ENCODE data around the gene SP110. TPM values are rescaled to one million over a fixed set of nuclear protein-coding genes. Genes with fewer than 3 reads are reported as not detected.
"Not testable (repeated sequence)": the region's sequence is repeated elsewhere in the genome, so short reads cannot be mapped to it uniquely, and the experiment has no call there.

SP110 gene
- total and polyA plus RNA-seq, 3 donors from 2014 or later: 7.5 to 17.7 (median 15.3) TPM

DNA sequence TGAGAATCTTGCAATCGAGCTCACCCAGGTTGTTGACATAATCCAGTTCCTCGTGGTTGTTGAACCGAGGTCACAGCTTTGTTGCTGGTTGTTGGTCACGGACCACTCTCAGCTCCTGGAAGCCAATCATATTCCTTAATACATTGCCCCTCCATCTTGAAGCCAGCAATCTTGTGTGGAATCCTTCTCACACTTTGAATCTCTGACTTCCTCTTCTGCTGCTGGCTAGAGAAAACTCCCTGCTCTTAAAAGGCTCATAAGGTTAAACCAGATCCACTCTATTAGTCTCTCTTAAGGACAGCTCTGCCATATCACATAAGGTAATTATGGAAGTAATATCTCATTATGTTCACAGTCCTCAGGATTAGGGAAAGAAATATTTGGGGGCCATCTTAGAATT is 46.9 kb upstream of the SP110 start:
- Histone ChIP-seq H3K4me1 (no peaks in the 10 kb centered on the region), H3K36me3 (ENCODE audit: low read depth, missing control alignments) (no peaks in the 10 kb centered on the region), H3K9me3 (no peaks in the 10 kb centered on the region), H3K27ac (no peak overlapping the region), H3K27me3 (no peaks in the 10 kb centered on the region), H3K4me3 (no peak overlapping the region)
- intact Hi-C loops (cut with DNase I; ENCODE audit: low total_unique reads): no loop called here
- 74 to 86% methylated on average over 4 of the region's 4 CpGs for WGBS, 2 donors
- TF ChIP-seq POLR2A (IDR thresholded peaks at IDR 0.05): no peak
- TF ChIP-seq, protein P1, sequence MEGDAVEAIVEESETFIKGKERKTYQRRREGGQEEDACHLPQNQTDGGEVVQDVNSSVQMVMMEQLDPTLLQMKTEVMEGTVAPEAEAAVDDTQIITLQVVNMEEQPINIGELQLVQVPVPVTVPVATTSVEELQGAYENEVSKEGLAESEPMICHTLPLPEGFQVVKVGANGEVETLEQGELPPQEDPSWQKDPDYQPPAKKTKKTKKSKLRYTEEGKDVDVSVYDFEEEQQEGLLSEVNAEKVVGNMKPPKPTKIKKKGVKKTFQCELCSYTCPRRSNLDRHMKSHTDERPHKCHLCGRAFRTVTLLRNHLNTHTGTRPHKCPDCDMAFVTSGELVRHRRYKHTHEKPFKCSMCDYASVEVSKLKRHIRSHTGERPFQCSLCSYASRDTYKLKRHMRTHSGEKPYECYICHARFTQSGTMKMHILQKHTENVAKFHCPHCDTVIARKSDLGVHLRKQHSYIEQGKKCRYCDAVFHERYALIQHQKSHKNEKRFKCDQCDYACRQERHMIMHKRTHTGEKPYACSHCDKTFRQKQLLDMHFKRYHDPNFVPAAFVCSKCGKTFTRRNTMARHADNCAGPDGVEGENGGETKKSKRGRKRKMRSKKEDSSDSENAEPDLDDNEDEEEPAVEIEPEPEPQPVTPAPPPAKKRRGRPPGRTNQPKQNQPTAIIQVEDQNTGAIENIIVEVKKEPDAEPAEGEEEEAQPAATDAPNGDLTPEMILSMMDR (IDR thresholded peaks at IDR 0.05): no peak
- no peak for DNase-seq

DNA sequence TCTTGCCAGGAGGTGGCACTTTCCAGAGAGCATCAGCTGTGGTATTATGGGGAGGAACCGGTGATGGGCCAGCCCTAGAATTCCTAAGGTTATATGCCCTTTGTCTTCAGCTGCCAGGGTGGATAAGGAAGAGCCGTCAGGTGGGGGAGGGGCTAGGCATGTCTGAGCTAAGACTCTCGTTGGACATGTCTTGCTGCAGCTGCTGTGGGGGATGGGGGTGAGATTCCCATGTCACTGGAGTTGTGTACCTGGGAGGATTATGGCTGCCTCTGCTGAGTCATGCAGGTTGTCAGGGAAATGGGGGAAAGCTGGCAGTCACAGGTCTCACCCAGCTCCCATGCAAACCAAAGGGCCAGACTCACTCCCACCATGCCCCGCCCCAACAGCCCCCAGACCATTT is 45.2 kb upstream of the SP110 start:
- DNase-seq; H3K36me3 ChIP-seq (ENCODE audit: low read depth, missing control alignments); H3K27me3 ChIP-seq; H3K27ac ChIP-seq; H3K4me1 ChIP-seq; intact Hi-C loops (cut with DNase I; ENCODE audit: low total_unique reads); H3K9me3 ChIP-seq; H3K4me3 ChIP-seq: not testable (repeated sequence)
- 64 to 66% methylated on average over 3 to 4 of the region's 4 CpGs for whole genome bisulfite sequencing, 2 donors

DNA sequence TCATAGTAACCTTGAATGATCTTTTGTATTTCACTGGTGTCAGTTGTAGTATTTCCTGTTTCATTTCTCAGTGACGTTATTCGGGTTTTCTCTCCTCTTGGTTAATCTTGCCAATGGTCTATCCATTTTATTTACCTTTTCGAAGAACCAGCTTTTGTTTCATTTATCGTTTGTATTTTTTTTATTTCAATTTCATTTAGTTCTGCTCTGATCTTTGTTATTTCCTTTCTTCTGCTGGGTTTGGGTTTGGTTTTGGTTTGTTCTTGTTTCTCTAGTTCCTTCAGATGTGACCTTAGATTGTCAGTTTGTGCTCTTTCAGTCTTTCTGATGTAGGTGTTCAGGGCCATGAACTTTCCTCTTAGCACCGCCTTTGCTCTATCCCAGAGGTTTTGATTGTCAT is 42.5 kb upstream of the SP110 start:
- no peaks in the 10 kb centered on the region for H3K4me1 ChIP-seq
- no peak overlapping the region for H3K27ac ChIP-seq
- DNase-seq: no peak
- TF ChIP-seq, protein P1 (IDR thresholded peaks at IDR 0.05): no peak
- TF ChIP-seq POLR2A (IDR thresholded peaks at IDR 0.05): no peak
- H3K4me3 ChIP-seq: no peak overlapping the region
- H3K9me3 ChIP-seq: no peaks in the 10 kb centered on the region
- no peaks in the 10 kb centered on the region for H3K27me3 ChIP-seq
- 90 to 92% methylated on average over 5 of the region's 5 CpGs for WGBS, 2 donors
- no peaks in the 10 kb centered on the region for H3K36me3 ChIP-seq (ENCODE audit: low read depth, missing control alignments)
- intact Hi-C loops (cut with DNase I; ENCODE audit: low total_unique reads): no loop called here

DNA sequence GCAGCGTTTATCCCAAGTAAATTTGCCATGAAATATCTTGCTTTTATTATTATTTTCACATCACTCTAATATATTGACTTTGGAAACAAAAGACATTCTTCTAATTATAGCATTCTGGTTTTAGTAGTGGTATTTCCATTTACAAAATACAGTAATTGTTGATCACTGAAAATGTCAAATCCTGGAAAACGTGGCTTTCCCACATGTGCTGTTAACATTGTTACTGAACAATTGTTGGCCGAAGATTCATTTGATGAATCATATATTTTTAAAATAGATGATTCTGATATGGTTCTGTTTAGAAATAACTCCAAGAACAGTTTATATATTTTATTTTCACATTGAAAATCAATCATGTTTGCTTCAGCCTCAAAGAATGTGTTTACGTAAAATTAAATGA is 38.7 kb upstream of the SP110 start:
- intact Hi-C loops (cut with DNase I; ENCODE audit: low total_unique reads): no loop called here
- WGBS, 2 donors: 72 to 80% methylated on average over 4 of the region's 4 CpGs

DNA sequence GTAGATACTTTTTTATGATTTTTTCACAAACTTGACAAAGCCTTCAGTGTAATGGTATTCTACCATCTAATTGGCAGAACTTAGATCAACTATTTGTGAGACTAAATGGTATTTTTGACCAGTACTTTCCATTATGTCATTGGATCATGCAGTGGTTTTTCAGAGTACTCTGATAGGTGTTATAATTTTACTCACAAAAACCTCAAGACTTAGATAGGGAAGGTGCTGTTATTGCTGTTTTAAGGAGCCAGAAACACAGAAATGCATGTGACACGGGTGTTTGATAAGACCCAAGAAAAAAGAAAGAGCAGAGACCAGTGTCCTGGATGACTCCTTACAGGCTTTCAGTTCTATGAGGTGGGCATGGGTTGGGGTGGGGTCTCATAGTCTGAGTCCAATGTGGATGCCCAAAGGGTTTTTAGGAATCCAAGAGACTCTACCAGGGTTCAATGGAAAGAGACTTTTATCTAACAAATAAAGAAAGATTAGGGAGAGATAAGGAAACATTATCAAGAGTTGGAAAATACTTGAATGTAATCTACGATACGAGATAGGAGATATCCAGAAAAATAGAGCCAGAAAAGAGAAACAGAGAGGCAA is 37.0 kb upstream of the SP110 start:
- intact Hi-C loops (cut with DNase I; ENCODE audit: low total_unique reads): no loop called here
- DNase-seq: no peak
- Histone ChIP-seq H3K36me3 (ENCODE audit: low read depth, missing control alignments) (no peaks in the 10 kb centered on the region), H3K4me1 (no peaks in the 10 kb centered on the region), H3K27me3 (no peaks in the 10 kb centered on the region), H3K4me3 (no peak overlapping the region), H3K9me3 (no peaks in the 10 kb centered on the region), H3K27ac (no peak overlapping the region)
- TF ChIP-seq, protein P1 (IDR thresholded peaks at IDR 0.05): no peak
- no peak for TF ChIP-seq POLR2A (IDR thresholded peaks at IDR 0.05)
- WGBS, 2 donors: 79 to 83% methylated on average over 3 of the region's 3 CpGs

More for the DNA sequence above, 38.7 kb upstream of the SP110 start:
- H3K4me3 ChIP-seq: no peak overlapping the region
- no peaks in the 10 kb centered on the region for H3K9me3 ChIP-seq
- no peak for TF ChIP-seq POLR2A (IDR thresholded peaks at IDR 0.05)
- TF ChIP-seq, protein P1 (IDR thresholded peaks at IDR 0.05): no peak
- DNase-seq: no peak
- no peaks in the 10 kb centered on the region for H3K36me3 ChIP-seq (ENCODE audit: low read depth, missing control alignments)
- H3K4me1 ChIP-seq: no peaks in the 10 kb centered on the region
- H3K27me3 ChIP-seq: no peaks in the 10 kb centered on the region
- no peak overlapping the region for H3K27ac ChIP-seq
